K562 (cell line): ENCODE results near the gene FAM219B. TPM values are rescaled to one million over a fixed set of nuclear protein-coding genes. Genes with fewer than 3 reads are reported as not detected.

Source experiments
- C11orf30 ChIP-seq: fragments of 450-650 bp; IDR thresholded peaks from 2 replicates; pipeline ENCODE4 v1.6.1; 2016; ENCODE audit warnings: low read depth, mild to moderate bottlenecking
- EP300 ChIP-seq: IDR thresholded peaks from 2 replicates; pipeline ENCODE4 v1.6.1; 2012; ENCODE audit warnings: low read length, improper control_type of control experiment
- HLTF ChIP-seq: fragments of 450-650 bp; IDR thresholded peaks from 2 replicates; pipeline ENCODE4 v1.6.1; 2016
- KLF13 ChIP-seq: fragments of 450-650 bp; IDR thresholded peaks from 2 replicates; pipeline ENCODE4 v1.6.1; 2016; ENCODE audit warnings: missing genetic modification characterization, low read depth, mild to moderate bottlenecking, missing compliant biosample characterization, moderate library complexity, borderline replicate concordance
- MTA2 ChIP-seq: fragments of 450-650 bp; IDR thresholded peaks from 2 replicates; pipeline ENCODE4 v1.6.1; 2016; ENCODE audit warnings: low read depth
- NCOA2 ChIP-seq, 2 experiments: fragments of 450-650 bp; IDR thresholded peaks; 2 replicates each; pipeline ENCODE4 v1.6.1; 2018; ENCODE audit warnings: mild to moderate bottlenecking in 2 of 2, moderate library complexity in 1 of 2; ENCODE audit not compliant: partially characterized antibody in 2 of 2
- NR0B1 ChIP-seq: fragments of 450-650 bp; IDR thresholded peaks from one replicate; pipeline ENCODE4 v1.6.1; 2018; ENCODE audit warnings: mild to moderate bottlenecking, moderate library complexity; ENCODE audit not compliant: partially characterized antibody
- REST ChIP-seq, 2 experiments: fragments of 450-650 bp; formaldehyde crosslinking in 1 of 2; IDR thresholded peaks; 2 replicates each; pipeline versions ENCODE4 v1.4.0 to v1.6.1; 2014 to 2020; ENCODE audit warnings: mild to moderate bottlenecking in 2 of 2, borderline replicate concordance in 1 of 2, low read depth in 1 of 2
- SMAD3 ChIP-seq: fragments of 450-650 bp; formaldehyde crosslinking; conservative IDR thresholded peaks from 2 replicates; pipeline ENCODE4 v1.4.0; 2020; ENCODE audit warnings: mild to moderate bottlenecking
- SUPT5H ChIP-seq: fragments of 450-650 bp; IDR thresholded peaks from 2 replicates; pipeline ENCODE4 v1.6.1; 2016
- ZBTB2 ChIP-seq: fragments of 450-650 bp; IDR thresholded peaks from 2 replicates; pipeline ENCODE4 v1.6.1; 2016; ENCODE audit warnings: antibody characterized with exemption
- ZBTB9 ChIP-seq: fragments of 450-650 bp; formaldehyde crosslinking; IDR thresholded peaks from 2 replicates; pipeline ENCODE4 v1.4.0; 2020; ENCODE audit warnings: mild to moderate bottlenecking, moderate library complexity
- ZNF224 ChIP-seq: sonication (generic); formaldehyde crosslinking; IDR thresholded peaks from 2 replicates; pipeline ENCODE4 v1.8.0; 2022; ENCODE audit warnings: mild to moderate bottlenecking, missing genetic modification reagents
- ZNF778 ChIP-seq: fragments of 450-650 bp; formaldehyde crosslinking; IDR thresholded peaks from 2 replicates; pipeline ENCODE4 v1.4.0; 2020; ENCODE audit warnings: mild to moderate bottlenecking, moderate library complexity
- polyA plus RNA-seq, 8 experiments: library from polyadenylated mRNA; depleted of rRNA in 4 of 8; stranded (reverse) in 5 of 8; unstranded in 3 of 8; fragments of >200 nt; fragmentation: Nextera tagmentation in 2 of 8; fragmentation: Illumina TruSeq in 1 of 8; extraction: Ambion mirVana in 2 of 8; extraction: Trizol in 1 of 8; gene quantifications; 2 replicates each; pipeline versions ENCODE4 v1.2.1 to v1.2.3, GENCODE V29; 2011 to 2014; ENCODE audit warnings: inconsistent platforms in 1 of 8, missing spikeins in 1 of 8
- total RNA-seq, 7 experiments: library from RNA; depleted of rRNA in 6 of 7; stranded (reverse); fragments of >200 nt in 6 of 7; fragmentation: Illumina TruSeq in 2 of 7; extraction: Trizol in 2 of 7; gene quantifications; 2 replicates each; pipeline versions ENCODE4 v1.2.1 to v1.2.3, GENCODE V29; 2011 to 2021; ENCODE audit warnings: low replicate concordance in 1 of 7

FAM219B gene
- total and polyA plus RNA-seq, 9 of the 15 experiments (the other 6 are each of a cell fraction or from before 2014, with no cell fraction given) = 6.8 to 50.4 (median 29.4) TPM

GRCh38 chr15:74954515-74954914, 47.9 kb upstream of the FAM219B start (continued):
- TF ChIP-seq ZNF778 (CRISPR knock-in tag) = no peak
- TF ChIP-seq EP300 = peak; percentile 98
- TF ChIP-seq ZNF224 (CRISPR knock-in tag) = no peak
- TF ChIP-seq NCOA2 (IDR thresholded peaks at IDR 0.05; ENCODE audit: partially characterized antibody in 2 of 2) = no peak
- peak; percentile 78; the same call in 1 of the 2 replicates for TF ChIP-seq ZBTB9 (CRISPR knock-in tag)
- TF ChIP-seq SMAD3 (CRISPR knock-in tag) = peak; percentile 93
- no peak for TF ChIP-seq NR0B1
- TF ChIP-seq SUPT5H = no peak
- TF ChIP-seq C11orf30 = peak; percentile 24; the same call in 1 of the 2 replicates
- TF ChIP-seq HLTF = peak; percentile 71; the same call in 1 of the 2 replicates
- no peak for TF ChIP-seq KLF13
- TF ChIP-seq ZBTB2 = 0 out of 2 replicates have a peak, but pooled peaks have one; percentile 40
- TF ChIP-seq REST (IDR thresholded peaks at IDR 0.05; ENCODE audit: borderline replicate concordance) = peak; percentile 58; the same call in 1 of the 2 replicates
- TF ChIP-seq REST (CRISPR knock-in tag; IDR thresholded peaks at IDR 0.05; ENCODE audit: low read depth) = no peak
- TF ChIP-seq MTA2 = peak; percentile 98
